GM19468 (cell line): Measurements from ENCODE around the gene FLNA.

ENCODE experiments used
- ATAC-seq: cut with Tn5 transposase; IDR thresholded peaks from one replicate; pipeline ENCODE4 v1.9.1; 2021; ENCODE audit warnings: mild to moderate bottlenecking, moderate library complexity, moderate number of reproducible peaks; ENCODE audit not compliant: unreplicated experiment; ENCODE audit errors: extremely low read depth

The FLNA gene

DNA sequence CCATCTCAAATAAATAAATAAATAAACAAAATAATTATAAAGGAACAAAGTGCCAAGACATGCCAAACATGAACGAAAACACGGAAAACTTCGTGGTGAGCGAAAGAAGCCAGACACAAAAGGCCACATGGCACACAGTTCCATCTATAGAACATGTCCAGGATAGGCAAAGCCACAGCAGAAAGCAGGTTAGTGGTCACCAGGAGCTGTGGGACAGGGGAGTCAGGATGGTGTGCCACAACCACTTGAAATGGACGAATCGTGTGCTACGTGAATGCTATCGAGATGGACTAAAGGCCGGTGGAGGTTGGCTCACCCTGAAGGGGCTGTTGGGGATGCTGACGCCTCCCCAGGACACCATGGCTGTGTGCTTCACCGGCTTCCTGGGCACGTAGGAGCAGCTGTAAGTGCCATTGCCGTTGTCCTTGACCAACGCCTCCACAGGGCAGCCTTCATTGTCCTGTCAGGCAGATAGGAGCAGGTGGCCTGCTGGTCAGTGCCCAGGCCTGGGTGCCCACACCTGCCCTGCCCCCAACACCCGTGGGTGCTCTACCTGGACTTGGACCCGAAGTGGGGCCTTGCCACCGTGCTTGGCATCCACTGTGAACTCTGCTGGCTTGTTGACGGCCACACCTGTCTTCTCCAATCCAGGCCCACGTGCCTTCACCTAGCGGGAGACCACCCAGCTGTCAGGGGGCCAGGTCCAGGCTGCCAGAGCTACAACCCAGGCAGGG lies 10.6 kb downstream of the FLNA start:
- no peak for ATAC-seq

DNA sequence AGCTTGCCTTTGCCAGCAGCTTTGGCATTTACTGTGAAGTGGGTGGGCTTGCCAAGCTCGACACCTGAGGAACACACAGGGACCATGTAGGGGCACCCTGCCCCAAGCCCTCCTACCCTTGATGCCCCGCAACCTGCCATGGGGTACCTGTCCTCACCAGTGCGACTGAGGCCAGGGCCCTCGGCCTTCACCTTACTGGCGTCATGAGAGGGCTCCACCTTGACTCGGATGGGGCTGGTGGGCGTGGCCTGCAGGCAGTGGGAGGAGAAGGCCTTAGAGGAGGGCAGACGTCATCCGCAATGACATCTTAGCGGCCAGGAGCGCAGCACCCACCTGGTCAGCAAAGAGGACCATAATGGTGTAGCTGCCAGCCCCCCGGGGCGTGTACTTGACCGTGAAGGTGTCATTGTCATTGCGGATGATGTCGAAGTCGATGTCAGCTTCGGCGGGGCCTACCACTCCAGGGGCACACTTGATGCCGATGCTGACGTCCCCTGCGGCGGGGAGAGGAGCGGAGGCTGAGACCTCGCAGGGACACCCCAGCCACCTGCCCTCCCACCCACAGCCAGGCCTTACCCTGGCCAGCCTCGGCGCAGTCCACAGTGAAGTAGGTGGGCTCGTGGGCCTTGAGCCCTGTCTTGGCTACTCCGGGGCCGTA lies 12.2 kb downstream of the FLNA start:
- no peak for ATAC-seq

DNA sequence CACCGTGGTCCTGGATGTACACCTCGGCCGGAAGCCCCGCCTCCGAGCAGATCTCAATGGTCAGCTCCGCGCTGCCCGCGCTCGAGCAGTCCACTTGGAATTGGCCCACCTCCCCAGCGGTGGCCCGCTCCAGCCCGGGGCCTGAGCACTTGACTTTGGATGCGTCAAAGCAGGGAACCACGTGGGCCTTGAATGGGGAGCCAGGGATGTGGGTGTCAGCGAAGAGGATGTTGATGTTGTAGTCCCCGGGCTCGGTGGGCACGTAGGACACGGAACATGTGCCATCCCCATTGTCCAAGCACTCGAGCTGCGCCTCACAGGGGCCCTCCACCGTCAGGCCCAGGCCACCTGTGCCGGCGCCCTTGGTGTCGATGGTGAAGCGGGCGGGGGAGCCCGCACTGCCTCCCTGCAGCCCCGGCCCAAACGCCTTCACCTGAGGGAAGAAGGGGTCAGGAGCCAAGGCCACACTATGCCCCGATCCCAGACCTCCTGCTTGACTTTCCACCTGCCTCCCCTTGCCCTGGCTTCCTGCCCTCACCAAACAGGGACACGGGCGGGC lies 14.2 kb downstream of the FLNA start:
- no peak for ATAC-seq

DNA sequence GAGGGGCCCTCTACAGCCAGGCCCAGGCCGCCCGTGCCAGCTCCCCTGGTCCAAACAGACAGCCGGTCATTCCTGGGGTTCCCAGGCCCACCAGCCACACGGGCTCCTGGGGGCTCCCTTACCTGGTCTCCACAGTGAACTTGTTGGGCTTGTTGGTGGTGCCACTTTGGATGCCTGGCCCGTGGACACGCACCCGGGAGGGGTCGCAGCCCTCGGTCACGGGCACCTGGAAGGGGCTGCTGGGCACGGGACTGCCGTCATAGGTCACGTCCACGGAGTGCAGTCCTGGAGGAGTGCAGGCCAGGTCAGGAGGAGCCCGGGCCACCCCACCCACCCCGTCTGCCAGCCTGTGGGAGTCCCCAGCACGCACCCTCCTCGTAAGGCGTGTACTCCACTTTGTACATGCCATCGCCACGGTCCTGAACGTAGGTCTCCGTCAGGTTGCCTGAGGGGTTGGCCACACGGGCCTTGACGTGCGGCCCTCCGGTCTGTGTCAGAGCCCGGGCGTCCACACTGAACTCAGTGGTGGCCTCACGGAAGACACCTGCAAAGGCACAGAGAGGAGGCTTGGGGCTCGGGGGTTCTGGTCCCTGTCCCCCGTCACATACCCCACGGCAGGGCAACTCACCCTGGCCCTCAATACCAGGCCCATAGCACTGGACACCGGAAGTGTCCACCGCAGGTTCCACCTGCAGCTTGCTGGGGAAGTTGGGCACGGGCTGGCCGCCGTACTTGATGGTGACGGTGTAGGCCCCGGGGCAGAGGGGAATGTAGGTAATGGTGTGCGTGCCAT lies 14.9 kb downstream of the FLNA start:
- ATAC-seq, result no peak

DNA sequence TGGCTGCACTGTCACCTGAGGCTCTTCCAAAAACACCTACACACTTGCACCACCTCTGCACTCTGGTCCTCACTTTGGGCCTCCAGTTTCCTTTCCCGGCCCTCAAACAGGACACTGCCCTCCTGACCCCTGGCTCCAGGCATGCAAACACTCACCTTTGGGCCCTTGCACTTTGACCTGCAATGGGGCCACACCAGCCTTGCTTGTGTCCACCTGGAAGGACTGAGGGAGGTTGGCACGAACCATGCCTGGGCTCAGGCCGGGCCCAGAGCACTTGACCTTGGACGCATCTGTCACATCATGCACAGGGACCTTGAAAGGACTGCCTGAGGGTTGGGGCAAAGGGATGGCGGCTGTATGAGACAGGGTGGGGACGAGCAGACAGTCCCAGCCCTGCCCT lies 15.6 kb downstream of the FLNA start:
- ATAC-seq, result no peak

DNA sequence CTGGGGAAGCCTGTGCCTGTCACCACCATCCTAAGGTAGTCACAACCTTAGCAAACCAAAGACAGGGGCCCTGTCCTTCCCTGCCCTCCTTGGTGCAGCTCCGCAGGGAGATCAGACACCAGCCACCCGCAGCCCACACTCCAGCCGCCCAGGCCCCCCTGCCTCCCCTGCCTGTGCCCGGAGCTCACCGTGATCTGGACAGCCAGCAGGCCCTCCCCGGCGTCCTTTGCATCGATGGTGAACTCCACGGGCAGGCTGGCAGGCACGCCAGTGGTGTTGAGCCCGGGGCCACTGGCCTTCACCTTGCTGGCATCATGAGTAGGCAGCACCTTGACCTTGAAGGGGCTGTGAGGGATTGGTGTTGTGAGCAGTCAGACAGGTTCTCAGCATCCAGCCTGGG lies 16.4 kb downstream of the FLNA start:
- ATAC-seq, result no peak

DNA sequence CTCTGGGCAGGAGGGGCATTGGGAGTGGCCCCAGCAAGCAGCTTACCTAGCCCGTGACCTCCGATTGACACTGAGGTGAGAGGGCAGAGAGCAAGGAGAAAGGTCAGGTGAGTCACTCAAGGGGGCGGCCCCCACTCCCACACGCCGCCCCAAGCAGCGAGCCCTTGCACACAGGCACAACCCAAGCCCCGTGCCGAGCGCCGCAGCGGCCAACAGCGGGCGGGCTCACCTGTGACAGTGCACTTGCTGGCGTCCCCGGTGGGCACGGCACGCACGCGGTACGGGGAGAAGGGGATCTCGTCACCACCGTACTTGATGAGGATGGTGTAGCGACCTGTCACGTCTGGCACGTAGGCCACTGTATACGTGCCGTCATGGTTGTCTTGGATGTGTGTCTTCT lies 17.2 kb downstream of the FLNA start:
- ATAC-seq, result no peak

DNA sequence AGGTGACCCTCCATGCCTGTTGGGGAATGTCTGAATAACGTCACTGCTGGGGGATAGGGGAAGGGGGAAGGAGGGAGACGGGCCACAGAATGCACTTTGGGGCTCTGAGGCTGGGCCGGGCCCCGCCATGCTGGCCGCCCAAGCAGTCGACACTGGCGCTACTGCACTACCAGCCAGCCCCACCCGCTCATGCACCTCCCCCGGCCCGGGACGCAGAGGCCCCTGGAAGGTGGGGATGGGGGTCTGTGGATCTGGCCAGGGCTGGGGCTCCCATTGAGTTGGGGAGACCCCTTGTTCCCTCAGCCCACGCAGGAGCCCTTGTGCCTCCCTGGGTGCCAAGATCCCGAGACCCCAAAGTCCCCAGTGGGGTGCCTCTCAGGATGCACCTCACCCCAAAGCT lies 17.8 kb downstream of the FLNA start:
- ATAC-seq, result no peak

DNA sequence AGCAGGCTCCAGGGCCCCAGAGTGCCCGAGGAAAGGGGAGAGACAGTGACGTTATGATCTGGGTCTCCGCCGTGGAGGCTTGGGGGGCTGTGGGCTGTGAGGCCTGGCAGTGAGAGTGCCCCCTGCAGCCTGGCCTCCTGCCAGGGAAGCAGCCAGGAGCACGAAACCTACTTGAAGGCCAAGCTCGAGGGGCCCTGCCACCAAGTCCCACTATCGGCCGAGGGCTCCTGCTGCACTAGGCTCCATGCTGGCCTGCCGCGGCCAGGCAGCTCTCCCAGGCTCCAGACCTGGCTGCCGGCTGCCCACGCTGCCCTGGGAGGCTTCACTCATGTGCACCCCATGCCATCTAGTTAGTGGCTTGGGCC lies 18.7 kb downstream of the FLNA start:
- ATAC-seq, result no peak

DNA sequence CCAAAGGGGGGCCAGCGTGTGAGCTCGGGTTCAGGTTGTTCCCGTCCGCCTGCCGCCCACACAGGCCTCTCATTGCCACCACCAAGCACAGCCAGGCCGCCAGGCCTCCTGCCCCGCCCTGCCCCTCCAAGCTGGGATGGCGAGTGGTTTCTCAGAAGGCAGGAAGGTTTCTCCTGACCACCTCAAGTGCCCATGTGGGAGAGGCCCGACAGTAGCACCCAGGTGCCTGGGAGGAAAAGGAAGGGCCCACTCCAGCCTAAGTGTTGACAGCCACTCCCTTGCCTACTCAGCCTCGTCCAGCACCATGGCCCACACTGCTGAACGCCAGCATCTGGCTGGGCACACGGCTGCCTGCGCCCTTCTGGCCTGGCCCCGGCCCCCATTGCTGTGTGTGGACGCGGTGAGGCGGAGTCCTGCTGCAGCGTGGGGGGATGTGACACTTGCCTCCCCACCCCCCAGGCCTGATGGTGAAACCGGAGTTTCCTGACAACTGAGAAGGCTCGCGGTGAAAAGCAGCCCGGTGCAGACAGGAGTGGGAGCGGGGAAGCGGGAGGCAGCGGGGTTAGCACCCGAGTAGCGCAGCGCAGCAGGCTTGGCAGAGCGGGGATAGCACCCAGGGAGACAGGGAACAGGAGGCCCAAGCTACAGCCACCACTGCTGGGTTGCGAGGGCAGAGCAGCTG lies 19.2 kb downstream of the FLNA start:
- no peak for ATAC-seq

DNA sequence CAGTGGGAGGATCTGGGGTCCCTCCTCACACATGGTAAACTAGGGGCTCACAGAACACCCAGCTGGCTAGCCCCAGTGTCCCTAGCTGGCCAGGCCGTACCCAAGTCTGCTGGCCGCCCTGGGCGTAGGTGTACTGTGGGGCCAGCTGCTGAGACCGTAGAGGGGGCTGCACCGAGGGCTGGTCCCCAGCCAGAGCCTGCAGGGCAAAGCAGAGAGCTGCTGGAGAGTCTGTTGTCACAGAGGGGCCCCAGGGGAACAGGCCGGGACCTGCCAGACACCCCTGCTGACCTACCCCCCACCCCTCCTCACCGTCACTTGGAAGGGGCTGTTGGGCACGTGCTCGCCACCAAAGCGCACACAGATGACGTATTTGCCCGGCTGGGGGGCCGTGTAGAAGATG lies 19.9 kb downstream of the FLNA start:
- ATAC-seq, result no peak

DNA sequence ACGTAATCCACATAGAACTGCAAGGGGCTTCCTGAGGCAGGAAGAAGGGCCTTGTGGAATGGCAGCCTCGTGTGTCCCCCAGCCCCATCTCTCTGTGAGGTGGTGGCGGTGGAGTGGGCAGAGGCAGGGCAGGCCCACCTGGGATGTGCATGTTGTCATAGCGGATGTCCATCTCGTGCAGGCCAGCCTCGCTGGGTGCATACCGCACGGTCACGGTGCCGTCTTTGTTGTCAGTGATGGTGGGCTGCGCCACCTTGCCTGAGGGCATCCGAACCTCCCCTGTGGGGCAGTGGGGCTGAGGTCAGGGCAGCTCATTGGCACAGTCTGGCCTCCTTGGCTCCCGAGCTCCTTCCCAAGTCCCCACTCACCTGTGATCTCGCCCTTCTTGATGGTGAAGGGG lies 20.4 kb downstream of the FLNA start:
- no peak for ATAC-seq

DNA sequence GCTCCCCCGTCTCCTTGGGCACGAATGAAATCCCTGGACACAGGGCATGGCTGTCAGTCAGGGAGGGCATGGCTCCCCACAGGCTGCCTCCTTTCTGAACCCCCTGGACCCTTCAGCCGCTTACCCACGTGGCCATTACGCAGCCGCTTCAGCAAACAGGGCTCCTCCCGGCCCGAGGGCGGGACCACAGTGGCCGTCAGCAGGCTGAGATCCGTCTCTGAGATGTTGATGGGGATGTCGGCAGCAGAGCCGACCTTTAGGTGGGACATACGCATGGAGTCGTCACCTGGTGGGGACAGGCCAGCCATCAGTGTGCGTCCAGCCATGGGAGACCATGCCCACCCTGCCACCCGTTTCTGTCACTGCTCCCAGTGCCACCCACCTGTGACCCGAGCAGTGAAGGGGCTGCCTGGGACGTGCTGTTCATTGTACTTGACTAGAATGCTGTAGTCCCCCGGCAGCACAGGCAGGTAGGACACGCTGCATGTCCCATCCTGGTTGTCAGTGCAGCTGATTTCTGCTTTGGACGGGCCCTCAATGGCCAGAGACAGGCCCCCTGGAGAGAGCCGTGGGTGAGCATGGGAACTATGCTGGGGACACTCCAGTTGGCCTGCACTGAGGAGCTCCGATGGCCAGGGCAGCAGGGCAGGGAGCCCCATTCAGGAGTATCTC lies 21.1 kb downstream of the FLNA start:
- no peak for ATAC-seq

DNA sequence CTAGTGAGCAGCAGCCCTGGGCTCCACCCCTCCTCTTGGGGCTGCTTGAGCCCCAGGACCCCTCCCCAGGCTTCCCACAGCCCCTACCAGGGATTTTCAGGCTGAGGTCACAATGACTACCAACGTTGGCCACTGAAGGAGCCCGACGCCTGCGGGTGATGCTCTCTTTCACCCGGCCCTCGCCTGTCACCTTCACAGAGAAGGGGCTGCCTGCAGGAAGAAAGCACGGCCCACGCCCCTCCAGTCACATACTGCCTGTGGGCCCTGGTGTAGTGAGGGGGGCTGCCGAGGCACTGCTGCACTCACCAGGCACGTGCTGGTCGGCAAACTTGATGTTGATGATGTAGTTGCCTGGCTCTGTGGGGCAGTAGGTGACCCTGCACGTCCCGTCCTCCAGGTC lies 22.0 kb downstream of the FLNA start:
- ATAC-seq, result no peak

DNA sequence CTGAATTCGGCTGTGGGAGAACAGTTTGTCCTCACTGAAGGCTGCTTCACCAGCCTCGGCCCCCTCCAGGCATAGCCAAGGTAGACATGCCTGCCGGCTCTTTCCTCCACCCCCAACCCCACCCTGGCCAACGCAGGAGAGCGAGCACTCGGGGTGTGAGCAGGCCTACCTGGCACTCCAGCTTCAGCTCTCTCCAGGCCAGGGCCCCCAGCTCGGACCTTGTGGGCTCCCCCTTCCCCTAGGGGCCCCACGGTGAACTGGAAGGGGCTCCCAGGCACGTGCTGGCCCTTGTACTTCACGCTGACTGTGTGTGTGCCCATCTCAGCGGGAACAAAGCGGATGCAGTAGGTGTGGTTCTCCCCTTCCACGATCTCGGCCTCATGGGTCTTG lies 22.4 kb downstream of the FLNA start:
- ATAC-seq, result no peak

DNA sequence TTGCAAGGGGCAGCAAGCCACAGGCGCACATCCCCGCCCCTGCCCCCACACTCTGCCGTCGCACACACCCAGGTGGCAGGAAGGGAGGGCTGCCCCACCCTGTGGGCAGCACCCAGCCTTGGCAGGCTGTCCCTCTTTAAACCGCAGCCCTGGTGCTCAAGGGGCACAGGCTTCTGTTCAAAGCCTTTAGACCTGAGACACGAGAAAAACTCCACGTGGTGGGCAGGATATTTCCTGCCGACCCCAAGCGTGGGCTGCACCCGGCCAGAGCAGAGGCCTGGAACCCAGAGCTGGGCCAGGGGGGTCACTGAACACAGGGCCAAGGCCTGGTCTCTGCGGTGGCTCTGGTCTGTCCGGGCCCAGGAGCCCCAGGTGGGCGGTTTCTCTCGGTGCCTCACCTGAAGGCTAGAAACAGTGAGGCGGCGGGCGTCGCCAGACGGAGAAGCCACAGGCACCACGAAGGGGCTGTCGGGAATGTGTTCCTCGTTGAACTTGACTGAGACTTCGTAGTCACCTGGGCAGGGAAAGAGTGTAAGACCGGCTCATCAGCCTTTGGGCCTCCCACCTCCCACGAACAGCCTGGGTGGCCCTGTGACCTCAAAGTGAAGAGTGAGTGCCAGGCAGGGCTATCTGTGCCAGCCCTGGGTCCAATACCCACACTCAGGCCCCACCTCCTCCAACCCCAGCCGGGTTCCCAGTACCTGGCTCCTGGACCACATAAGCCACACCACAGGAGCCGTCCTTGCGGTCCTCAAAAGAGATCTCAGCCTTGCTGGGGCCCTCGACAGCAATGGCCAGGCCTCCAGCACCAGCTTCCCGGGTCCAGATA lies 23.0 kb downstream of the FLNA start:
- ATAC-seq, result no peak

DNA sequence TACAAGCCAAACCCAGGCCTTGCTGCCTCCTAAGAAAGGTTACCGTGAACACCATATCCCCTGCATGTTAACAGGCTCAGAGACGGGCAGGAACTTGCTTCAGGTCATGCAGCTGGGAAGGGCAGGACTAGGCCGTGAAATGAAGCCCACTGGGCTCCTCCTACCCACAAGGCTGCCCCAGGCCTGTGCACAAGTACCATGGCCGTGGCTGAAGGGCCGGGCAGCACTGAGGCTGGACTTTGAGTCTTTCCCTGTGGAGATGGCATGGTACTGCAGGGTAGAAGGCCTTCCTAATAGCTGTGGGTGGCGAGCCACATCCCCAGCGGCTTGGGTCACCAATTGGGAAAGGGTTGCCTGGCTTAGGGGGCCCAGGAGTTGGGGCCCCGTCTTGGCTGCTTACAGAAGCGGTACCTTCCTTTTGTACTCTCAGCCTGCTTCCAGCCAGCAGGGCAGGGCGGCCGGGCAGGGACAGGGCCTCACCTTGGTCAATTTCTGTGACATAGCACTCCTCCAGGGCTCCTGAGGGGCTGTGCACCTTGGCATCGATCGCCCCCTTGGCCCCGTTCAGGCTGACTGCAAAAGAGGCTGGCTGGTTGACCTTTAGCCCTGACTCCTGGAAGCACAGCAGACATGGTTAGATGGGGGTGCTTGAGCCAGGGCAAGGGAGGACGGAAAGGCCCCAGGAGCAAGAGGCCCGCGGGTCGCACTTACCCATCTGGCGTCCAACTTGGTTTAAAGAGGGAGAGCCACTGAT lies 23.8 kb downstream of the FLNA start:
- no peak for ATAC-seq

DNA sequence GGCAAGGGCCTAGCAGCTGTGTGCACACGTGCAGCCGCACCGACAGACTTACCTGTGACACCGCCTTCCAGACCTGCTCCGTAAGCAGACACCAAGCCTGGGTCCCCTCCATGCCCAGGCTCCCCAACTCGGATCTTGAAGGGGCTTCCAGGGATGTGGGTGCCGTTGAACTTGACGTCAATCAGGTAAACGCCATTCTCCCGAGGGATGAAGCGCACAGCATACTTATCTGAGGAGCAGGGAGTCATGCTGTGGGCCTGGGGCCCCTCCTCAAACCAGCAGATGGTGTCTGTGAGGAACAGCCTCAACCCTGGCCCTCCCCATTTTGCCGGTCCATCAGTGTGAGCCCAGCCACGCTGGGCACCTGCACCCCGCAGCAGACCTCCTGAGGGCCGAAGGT lies 24.5 kb downstream of the FLNA start:
- no peak for ATAC-seq
